CD4-positive, alpha-beta T cell (primary cell): ENCODE results near the gene ZSWIM4. TPM values are rescaled to one million over a fixed set of nuclear protein-coding genes. Genes with fewer than 3 reads are reported as not detected.
A peak's percentile ranks its signal among the peaks of the same experiment; 100 is the strongest.

Experiments
- ATAC-seq: fragments of 200-7000 bp; cut with Tn5 transposase; one replicate; pipeline ENCODE4 v1.10.0; 2022; ENCODE audit warnings: mild to moderate bottlenecking; ENCODE audit not compliant: poor library complexity
- CTCF ChIA-PET: fragments of 350-600 bp; sonication (Branson Sonifier 250); formaldehyde crosslinking; loops from one replicate; lab custom pipeline; 2021; ENCODE audit warnings: antibody characterized with exemption, inconsistent platforms; lab: Charles Lee
- POLR2A ChIA-PET: fragments of 350-600 bp; sonication (Branson Sonifier 250); formaldehyde crosslinking; loops from one replicate; lab custom pipeline; 2021; ENCODE audit warnings: antibody characterized with exemption, inconsistent platforms; lab: Charles Lee
- DNase-seq, 14 experiments: peaks; one replicate each; pipeline ENCODE4 v3.0.0-alpha.2; 2013 to 2020; ENCODE audit warnings: mixed read lengths in 2 of 14
- H3K27ac ChIP-seq, 2 donors: one replicate each; pipeline versions ENCODE4 v1.5.1 to v1.7.0; 2013; ENCODE audit warnings: low read length in 2 of 2, low read depth in 1 of 2, mild to moderate bottlenecking in 1 of 2
- H3K27me3 ChIP-seq, 2 experiments: 1 replicate in 1 of 2; 2 replicates in 1 of 2; pipeline versions ENCODE4 v1.6.1 to v1.7.0; 2013; ENCODE audit warnings: low read length in 2 of 2, control low read depth in 1 of 2, mild to moderate bottlenecking in 1 of 2, moderate library complexity in 1 of 2; ENCODE audit not compliant: insufficient read depth in 2 of 2, control insufficient read depth in 1 of 2
- H3K36me3 ChIP-seq: one replicate; pipeline ENCODE4 v1.6.1; 2013; ENCODE audit warnings: low read length, control low read depth; ENCODE audit not compliant: insufficient read depth
- H3K4me1 ChIP-seq: one replicate; pipeline ENCODE4 v1.6.1; 2013; ENCODE audit warnings: low read length, control low read depth; ENCODE audit not compliant: insufficient read depth
- H3K4me3 ChIP-seq: one replicate; pipeline ENCODE4 v1.5.1; 2013; ENCODE audit warnings: mild to moderate bottlenecking, low read length, moderate library complexity
- H3K9me3 ChIP-seq, 2 experiments: 1 replicate in 1 of 2; 2 replicates in 1 of 2; pipeline versions ENCODE4 v1.6.1 to v1.7.0; 2013; ENCODE audit warnings: low read length in 2 of 2, mild to moderate bottlenecking in 2 of 2, control low read depth in 1 of 2, moderate library complexity in 1 of 2; ENCODE audit not compliant: control insufficient read depth in 1 of 2, insufficient read depth in 1 of 2
- H3K27ac Mint-ChIP-seq: one replicate; pipeline ENCODE4 v1.8.0; 2020; ENCODE audit warnings: mixed read lengths
- H3K27me3 Mint-ChIP-seq: one replicate; pipeline ENCODE4 v1.8.0; 2021; ENCODE audit warnings: mixed read lengths
- H3K36me3 Mint-ChIP-seq: one replicate; pipeline ENCODE4 v1.8.0; 2021; ENCODE audit warnings: low read depth, mixed read lengths
- H3K4me1 Mint-ChIP-seq: one replicate; pipeline ENCODE4 v1.8.0; 2021; ENCODE audit warnings: low read depth, mixed read lengths
- H3K4me3 Mint-ChIP-seq: one replicate; pipeline ENCODE4 v1.8.0; 2020; ENCODE audit warnings: mild to moderate bottlenecking, mixed read lengths
- H3K9me3 Mint-ChIP-seq: one replicate; pipeline ENCODE4 v1.8.0; 2020; ENCODE audit warnings: mixed read lengths
- CTCF ChIP-seq: fragments of 200-600 bp; IDR thresholded peaks from one replicate; pipeline ENCODE4 v1.8.0; 2022; ENCODE audit warnings: antibody characterized with exemption, mild to moderate bottlenecking
- intact Hi-C, 2 experiments: fragments of 100-400 bp; cut with DNase I in 1 of 2; cut with micrococcal nuclease in 1 of 2; formaldehyde crosslinking; loops; one replicate each; pipeline versions ENCODE4 v1.15.1 to v1.9.0; 2023 to 2025; cut with DNase I, micrococcal nuclease
- total RNA-seq, 174 experiments: library from RNA in 2 of 174; stranded (reverse) in 2 of 174; gene quantifications; one replicate each; pipeline ENCODE4 v1.2.3 and lab custom pipeline; 2021 to 2026

Gene ZSWIM4
- total RNA-seq, 2 experiments from 2014 or later, result 3.5 to 3.8 TPM

DNA sequence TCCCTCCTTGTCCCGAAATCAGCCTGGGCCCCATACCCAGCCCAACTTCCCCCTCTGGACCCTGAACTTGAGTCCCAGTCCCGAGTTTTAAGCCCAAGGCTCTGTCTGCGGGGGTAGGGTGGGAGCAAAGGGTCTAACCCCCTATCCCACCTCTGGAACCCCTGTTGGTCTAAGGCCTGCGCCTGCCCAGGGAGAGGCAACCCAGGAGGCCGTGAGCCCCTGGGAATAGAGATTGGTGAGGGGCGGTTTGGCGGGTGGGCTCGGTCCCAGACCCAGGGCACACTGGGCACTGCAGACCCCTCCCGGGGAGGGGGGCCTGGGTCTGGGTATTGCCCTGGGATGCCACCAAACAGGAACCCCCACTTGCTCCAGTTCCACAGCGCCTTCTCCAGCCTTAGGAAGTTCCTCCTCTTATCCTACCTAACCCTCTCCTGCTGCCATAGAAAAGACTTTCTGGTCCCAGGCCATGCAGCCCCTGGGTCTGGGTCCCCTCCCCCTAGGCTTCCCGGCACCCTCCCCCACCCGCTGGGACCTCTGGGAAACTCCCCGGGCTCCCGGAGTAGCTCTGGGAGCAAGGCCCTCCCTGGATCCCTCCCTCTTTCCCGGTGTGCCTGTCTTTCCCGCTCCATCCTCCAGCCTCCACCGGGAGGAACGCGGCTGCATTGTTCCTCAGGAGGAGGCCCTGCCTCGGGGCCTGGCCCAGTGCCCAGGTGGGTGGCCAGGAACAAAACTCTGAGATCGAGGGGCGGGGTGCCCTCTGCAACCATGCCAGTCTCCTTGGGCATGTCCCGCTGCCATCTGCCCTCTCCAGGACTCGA lies 48.1 kb downstream of the ZSWIM4 start:
- Histone ChIP-seq H3K4me3 (peak overlapping the region; percentile 73), H3K36me3 (peaks cover 5% of the 10 kb centered on the region), H3K27ac (peak overlapping the region; percentile 97 to 98), H3K9me3 (no peaks in the 10 kb centered on the region), H3K4me1 (peaks cover 93% of the 10 kb centered on the region), H3K27me3 (no peaks in the 10 kb centered on the region)
- H3K27ac Mint-ChIP-seq, result peak overlapping the region; percentile 99
- no peaks in the 10 kb centered on the region for H3K9me3 Mint-ChIP-seq
- intact Hi-C loops, result loop anchor here in 1 of 2 experiments (10.0 kb wide), 1 partner anchor 689 kb away; the partner anchor contains the start of genes IER2 and STX10
- H3K36me3 Mint-ChIP-seq, result peaks cover 12% of the 10 kb centered on the region
- TF ChIP-seq CTCF, result no peak
- POLR2A ChIA-PET, result no interaction called here
- peak overlapping the region; percentile 96 for H3K4me3 Mint-ChIP-seq
- H3K27me3 Mint-ChIP-seq, result no peaks in the 10 kb centered on the region
- H3K4me1 Mint-ChIP-seq, result peaks cover 77% of the 10 kb centered on the region
- CTCF ChIA-PET, result interaction anchor here (1.4 kb wide), 1 partner anchor 9 kb away, joined by 3 read pairs; no protein-coding TSS in a partner anchor
- ATAC-seq, result no peak
- DNase-seq, result peak in 1 of 14 experiments; percentile 53

DNA sequence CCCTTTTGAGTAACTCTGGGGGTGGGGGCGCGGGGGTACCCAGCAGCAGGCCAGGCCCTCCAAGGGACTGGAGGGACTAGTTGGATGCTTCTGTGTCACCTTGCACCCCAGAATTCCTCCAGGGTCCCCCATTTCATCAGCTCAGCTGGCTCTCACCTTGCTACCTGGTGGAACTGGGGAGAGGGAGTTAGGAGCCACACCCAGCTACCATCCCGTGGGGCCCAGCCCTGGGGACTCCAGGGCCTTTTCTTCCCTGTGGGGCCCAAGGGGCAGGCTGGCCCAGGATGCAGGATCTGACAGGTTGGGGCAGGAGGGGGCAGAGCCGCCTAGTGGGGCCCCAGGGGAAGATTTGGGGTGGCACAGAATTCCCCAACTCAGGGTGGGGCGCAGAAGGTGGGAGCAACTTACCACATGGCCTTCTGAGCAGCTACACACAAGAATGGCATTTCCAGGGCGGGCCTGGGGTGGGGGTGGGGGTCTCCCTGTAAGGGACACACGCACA lies 48.9 kb downstream of the ZSWIM4 start:
- CTCF ChIA-PET, result interaction anchor here (1.4 kb wide), 1 partner anchor 10 kb away, joined by 3 read pairs; no protein-coding TSS in a partner anchor

More for the DNA sequence above, 48.9 kb downstream of the ZSWIM4 start:
- peak in 2 of 14 experiments; percentile 46 to 57 for DNase-seq
- TF ChIP-seq CTCF, result no peak
- intact Hi-C loops, result loop anchor here in 1 of 2 experiments (10.0 kb wide), 1 partner anchor 689 kb away; the partner anchor contains the start of genes IER2 and STX10
- H3K4me3 ChIP-seq, result no peak overlapping the region
- H3K27ac ChIP-seq, result peak overlapping the region; percentile 97 to 98
- no peaks in the 10 kb centered on the region for H3K36me3 ChIP-seq
- H3K27me3 ChIP-seq, result no peaks in the 10 kb centered on the region
- Mint-ChIP-seq H3K36me3 (peaks cover 12% of the 10 kb centered on the region), H3K27ac (peak overlapping the region; percentile 99), H3K4me1 (peaks cover 76% of the 10 kb centered on the region), H3K27me3 (no peaks in the 10 kb centered on the region), H3K4me3 (peak overlapping the region; percentile 86), H3K9me3 (no peaks in the 10 kb centered on the region)
- no peaks in the 10 kb centered on the region for H3K9me3 ChIP-seq
- POLR2A ChIA-PET, result no interaction called here
- no peak for ATAC-seq
- peaks cover 89% of the 10 kb centered on the region for H3K4me1 ChIP-seq
